GM18519 (cell line): Measurements from ENCODE around the gene DENND10.
A peak's percentile ranks its signal among the peaks of the same experiment; 100 is the strongest.
"Not testable (repeated sequence)": the region's sequence is repeated elsewhere in the genome, so short reads cannot be mapped to it uniquely, and the experiment has no call there.

ENCODE experiments used
- ATAC-seq: cut with Tn5 transposase; IDR thresholded peaks from one replicate; pipeline ENCODE4 v1.9.1; 2021; ENCODE audit warnings: mild to moderate bottlenecking, moderate library complexity; ENCODE audit not compliant: unreplicated experiment, low FRiP score

The DENND10 gene

DNA sequence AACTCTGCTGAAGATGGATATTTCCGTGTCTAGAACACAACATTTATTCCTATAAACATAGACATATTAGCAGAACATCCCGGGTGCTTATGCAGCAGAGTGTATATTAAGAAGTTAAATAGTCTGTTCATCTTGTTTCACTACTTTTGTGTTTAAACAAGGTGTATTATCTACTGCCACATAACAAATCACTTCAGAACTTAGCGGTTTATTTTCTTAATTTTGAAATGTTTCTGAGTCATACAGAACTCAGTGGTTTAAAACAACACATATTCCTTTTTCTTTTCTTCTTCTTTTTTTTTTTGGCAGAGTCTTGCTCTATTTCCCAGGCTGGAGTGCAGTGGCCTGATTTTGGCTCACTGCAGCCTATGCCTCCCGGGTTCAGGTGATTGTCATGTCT is 25.8 kb downstream of the DENND10 start:
- ATAC-seq = no peak

DNA sequence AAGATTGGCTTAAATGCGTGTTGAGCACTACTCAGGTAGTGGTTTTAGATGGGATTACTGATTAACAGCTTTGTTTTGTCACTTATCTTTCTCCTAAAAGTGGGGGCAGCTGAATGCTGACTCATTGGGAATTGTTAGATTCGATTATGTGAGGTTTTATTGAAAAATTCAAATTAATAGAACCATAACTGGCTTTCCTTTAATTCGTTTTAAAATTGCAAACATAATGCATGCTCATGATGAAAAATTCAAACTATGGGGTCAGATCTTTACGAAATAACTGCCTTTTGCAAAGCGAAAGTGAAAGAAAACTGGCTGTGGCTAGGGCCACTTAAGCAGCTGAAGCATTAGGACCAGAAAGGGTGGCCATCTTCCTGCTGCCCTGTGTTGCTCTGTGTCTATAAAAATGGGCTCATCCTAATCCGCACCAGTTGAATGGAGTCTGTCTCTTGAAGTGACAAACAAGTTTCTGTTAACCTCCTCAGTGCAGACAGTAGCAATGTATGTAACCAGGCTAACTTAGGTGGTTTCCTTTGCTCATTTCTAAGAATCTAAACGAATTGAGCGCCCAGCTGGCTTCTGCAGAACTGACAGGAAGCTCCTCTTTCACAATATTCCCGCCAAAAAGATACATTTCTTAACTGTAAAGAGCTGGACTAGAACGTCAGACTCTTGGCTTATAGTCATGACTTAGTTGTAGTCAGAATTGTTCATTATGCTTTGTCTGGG is 27.8 kb downstream of the DENND10 start:
- ATAC-seq = peak; percentile 70

DNA sequence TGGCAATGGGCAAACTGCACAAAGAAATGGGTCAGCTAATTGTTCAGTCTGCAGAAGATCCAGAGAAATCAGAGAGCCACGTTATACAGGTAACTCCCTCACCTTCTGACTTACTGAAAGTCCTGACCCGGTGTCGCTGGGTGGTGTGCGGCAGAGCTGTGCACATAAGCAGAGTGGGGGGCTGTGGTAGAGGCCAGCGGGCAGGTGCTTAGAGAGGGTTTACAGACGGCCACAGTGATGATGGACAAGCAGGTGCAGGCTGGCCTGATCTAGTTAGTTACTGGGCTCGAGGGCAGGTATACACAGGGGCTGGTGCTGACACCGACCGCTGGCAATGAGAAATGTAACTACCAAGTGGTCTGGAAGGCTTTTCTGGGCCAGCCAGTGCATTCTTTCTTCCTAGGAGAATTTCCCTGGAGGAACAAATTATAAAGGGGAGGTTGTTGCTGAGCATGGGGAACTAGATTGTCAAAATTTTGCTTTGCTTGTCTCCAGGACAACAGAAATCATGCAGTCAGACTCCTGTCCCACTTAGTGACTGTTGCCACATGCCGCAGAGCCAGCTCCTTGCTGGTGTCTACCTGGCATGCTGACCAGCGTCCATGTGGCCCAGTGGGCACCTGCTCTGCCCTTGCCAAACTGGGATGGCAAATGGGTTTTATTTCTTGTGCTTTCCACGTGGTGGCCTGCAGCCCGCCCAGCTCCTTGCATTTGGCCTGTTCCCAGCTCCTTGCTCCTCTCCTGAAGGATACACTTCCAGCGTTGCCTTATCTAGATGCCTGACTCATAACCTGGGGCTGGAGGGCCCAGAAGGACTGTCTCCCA is 28.8 kb downstream of the DENND10 start:
- ATAC-seq = no peak

GRCh38 chr10:119133949-119134348 is 30.0 kb downstream of the DENND10 start:
- no peak for ATAC-seq

GRCh38 chr10:119135513-119135881 is 31.6 kb downstream of the DENND10 start:
- ATAC-seq = no peak

DNA sequence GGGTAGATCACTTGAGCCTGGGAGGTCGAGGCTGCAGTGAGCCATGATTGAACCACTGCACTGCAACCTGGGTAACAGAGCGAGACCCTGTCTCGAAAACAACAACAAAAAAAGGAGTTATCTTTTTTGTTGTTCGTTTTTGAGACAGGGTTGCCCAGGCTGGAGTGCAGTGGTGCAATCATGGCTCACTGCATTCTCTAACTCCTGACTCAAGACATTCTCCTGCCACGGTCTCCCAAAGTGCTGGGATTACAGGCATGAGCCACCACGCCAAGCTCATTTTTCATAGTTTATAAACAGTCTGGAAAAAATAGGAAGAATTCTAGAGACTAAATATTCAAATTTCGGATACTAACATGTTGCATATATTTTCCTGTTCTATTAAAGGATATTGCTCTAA is 32.2 kb downstream of the DENND10 start:
- no peak for ATAC-seq

GRCh38 chr10:119137878-119138277 is 34.0 kb downstream of the DENND10 start:
- not testable (repeated sequence) for ATAC-seq

GRCh38 chr10:119138346-119139306 is 34.7 kb downstream of the DENND10 start:
- ATAC-seq = no peak

DNA sequence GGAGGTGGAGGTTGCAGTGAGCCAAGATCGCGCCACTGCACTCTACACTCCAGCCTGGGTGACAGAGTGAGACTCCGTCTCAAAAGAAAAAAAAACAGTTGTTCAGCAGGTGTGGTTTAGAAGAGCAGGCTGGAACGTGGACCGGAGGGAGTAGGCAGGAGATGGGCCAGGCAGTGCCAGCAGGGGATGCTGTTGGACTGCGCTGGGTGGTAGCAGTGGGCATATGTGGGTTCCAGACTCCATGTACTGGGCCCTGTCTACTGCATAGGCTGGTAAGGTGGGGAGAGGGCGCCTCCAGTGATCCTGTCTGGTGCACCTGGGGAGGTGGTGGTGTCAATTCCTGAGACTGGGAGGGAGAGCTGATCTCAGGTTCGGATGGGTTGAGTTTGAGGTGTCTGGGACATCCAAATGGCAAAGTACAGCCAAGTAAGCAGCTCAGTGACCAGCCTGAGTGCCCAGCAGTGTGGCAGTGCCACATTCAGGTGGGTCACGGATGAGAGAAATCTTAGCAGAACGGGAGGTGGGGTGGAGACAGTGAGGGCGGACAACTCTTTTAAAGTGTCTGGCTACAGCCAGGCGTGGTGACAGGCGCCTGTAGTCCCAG is 35.7 kb downstream of the DENND10 start:
- ATAC-seq = no peak

- ATAC-seq = no peak
These were observed 36.8 kb downstream of the DENND10 start for GRCh38 chr10:119140603-119141245.

DNA sequence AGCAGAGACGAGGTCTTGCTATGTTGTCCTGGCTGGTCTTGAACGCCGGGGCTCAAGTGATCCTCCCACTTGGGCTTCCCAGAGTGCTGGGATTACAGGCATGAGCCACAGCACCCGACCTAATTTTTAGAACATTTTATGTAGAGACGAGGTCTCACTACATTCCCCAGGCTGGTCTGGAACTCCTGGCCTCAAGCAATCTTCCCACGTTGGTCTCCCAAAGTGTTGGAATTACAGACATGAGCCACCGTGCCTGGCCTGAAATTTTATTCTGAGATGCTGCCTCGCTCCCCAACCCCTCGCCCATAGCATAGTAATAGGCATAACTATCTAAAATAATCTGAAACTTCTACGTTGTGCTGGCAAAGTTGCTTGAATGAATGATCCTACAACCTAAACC is 39.7 kb downstream of the DENND10 start:
- no peak for ATAC-seq

- no peak for ATAC-seq
These were observed 45.2 kb downstream of the DENND10 start for GRCh38 chr10:119149157-119149556.

- no peak for ATAC-seq
These were observed 45.8 kb downstream of the DENND10 start for GRCh38 chr10:119149729-119150128.

GRCh38 chr10:119151601-119152000 is 47.7 kb downstream of the DENND10 start:
- not testable (repeated sequence) for ATAC-seq

DNA sequence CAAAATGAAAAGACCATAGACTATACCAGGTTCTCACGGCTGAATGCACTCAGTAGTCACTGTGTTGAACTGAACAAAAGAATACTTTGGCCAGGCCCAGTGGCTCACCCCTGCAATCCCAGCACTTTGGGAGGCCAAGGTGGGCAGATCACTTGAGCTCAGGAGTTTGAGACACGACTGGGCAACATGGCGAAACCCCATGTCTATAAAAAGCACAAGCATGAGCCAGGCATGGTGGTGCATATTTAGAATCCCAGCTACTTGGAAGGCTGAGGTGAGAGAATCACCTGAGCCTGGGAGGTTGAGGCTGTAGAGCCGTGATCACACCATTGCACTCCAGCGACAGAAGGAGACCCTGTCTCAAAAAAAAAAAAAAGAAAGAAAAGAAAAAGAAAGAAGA is 49.1 kb downstream of the DENND10 start:
- no peak for ATAC-seq

- no peak for ATAC-seq
These were observed 49.7 kb downstream of the DENND10 start for GRCh38 chr10:119153661-119154060.

DNA sequence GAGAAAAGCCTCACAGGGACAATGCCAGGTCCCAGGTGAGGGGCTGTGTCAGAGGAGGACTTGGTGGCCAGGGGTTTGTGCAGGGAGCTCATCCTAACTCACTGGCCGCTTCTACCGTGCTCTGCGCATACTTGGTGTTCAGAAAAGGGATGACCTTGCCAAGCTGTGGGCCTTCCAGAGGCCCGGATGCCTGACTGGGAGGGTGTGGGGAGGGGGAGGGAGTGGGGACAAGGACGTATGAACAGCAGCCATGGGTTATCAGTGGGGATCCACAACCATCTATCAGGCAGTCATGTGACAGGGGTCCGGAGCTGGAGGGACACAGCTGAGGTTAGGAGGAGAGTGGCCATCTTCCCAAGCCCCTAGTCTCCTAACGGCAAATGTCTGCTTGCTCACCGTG is 55.4 kb downstream of the DENND10 start:
- no peak for ATAC-seq

DNA sequence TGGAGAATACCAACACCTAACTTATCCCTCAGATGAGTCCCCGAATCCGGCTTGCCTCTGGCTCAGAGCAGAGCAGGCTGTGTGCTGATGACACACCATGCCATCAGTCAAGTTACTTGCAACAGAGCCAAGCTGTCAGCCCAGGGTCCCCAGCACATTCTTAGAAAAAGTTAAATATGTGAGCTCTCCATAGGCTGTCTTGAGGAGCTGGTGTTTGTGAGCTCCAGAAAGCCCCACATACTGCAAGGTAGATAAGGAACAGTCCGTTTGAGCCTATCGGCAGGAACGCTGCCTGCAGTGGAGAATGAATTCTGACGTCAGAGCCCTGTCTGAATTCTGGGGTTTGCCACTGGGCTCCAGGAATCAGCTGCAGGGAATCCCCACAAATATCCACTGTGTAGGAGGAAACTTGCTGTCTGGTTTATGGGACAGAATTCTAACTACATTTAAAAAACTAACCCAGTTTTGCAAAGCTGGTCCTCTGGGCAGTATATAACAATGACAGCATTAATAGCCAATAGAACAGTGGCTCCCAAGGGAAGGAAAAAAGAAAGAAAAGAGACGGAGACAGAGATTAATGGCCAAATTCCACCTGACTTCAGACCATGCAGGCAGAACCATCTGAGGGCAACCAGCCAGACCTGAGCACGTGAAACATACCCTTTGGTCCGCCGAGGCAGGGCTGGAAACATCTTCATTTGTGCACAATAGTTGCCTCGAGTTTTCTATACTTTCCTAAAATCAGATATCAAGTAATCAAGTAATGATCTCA is 58.0 kb downstream of the DENND10 start:
- no peak for ATAC-seq

GRCh38 chr10:119162452-119163092 is 58.7 kb downstream of the DENND10 start:
- ATAC-seq = no peak
